ENCODE data around the gene RICTOR.
"Not testable (repeated sequence)": the region's sequence is repeated elsewhere in the genome, so short reads cannot be mapped to it uniquely, and the experiment has no call there.

RICTOR gene

DNA sequence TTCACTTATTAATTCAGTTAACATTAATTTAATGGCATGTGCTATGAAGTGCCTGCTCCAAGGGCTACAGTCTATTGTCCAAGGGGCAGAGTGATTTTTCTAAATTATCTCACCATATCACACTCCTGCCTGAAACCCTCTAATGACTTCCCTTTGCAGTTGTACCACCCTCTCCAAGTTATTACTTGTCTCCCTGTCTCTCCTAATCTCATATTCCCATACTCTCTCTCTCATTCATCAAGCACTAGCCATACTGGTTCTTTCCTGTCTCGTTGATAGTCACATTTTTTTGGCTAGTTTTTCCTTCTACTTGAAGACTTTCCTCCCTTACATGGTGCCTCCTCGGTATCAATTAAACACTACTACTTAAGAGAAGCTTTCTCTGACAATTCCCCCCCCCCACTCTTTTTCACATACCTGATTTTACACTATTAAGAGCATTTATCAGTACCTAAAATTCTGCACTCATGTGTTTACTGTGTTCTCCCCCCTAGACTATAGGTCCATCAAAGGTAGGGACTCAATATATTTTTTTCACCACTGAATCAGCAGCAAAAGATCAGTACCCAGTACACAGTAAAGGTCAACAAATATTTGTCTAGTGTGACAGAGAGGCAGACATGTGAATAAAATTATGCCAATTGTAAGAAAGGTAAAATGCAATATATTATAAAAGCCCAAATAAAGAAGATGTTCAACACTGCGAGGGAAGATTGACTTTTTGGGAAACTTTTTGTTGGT is 19.0 kb downstream of the RICTOR start:
- DNase-seq = no peak

DNA sequence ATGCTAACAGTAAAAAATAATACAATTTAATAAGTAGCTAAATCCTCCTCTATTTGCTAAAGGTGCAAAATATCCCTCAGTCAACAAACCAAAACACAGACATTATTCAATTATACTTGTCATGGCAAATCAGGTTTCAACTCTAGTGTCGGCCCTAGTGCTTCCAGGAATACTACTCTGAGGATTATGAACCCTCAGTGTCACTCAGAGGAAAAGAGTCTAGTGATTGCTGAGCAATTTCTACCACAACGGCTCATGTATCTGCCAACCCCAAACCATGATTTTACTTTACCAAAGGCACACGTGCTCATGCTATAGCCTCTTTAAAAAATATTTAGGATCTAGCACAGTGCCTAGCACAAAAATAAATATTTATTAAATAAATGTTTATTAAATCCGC is 21.0 kb downstream of the RICTOR start:
- DNase-seq = no peak

DNA sequence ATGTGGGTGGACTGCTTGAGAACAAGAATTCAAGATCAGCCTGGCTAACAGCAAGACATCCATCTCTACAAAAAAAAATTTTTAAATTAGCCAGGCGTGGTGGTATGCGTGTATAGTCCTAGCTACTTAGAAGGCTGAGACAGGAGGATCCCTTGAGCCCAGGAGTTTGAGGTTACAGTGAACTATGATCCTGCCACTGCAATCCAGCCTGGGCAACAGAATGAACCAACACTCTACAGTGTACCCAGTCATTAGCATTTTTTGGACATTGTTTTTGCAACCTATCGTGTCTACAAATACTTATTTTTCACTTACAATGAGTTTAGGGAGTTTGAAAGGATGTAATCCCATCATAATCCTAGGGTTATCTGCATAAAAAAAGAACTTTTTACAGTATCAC is 22.1 kb downstream of the RICTOR start:
- DNase-seq = no peak

DNA sequence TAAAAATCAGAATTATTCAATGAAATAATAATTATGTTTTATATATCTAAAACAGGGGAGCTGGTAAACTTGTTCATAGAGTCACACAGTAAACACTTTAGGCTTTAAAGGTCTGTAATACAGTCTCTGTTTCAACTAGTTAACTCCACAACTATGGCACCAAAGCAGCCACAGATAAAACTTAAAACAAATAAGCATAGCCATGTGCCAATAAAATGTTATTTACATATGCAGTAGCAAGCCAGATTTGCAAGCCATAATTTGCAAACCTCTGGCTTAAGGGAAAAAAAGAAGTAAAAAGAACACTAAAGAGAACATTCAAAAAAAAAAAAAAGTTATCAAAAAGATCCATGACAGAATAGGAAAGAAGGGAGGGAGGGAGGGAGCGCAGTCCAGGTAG is 24.9 kb downstream of the RICTOR start:
- DNase-seq = no peak

DNA sequence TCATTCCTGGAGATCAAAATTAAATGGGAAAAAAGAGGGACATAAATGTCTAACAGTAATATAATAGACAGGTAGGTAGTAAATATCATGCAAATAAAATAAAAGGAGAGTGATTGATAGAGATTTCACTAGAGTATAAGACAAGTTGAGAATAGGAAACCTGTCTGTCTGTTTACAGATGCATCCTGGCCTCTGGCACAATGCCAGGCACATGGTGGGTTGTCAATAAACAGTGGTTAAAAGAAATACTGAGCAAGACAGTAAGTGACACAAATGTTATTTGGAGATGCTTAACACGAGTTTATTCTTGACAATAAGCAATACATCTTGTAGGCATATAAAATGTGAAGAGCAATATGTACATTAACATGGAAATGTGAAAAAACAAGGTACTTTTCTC is 33.3 kb downstream of the RICTOR start:
- DNase-seq = no peak

DNA sequence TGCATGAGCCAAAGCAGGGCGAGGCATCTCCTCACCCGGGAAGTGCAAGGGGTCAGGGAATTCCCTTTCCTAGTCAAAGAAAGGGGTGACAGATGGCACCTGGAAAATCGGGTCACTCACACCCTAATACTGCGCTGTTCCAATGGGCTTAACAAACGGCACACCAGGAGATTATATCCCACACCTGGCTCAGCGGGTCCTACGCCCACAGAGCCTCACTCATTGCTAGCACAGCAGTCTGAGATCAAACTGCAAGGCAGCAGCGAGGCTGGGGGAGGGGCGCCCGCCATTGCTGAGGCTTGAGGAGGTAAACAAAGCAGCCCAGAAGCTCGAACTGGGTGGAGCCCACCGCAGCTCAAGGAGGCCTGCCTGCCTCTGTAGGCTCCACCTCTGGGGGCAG is 39.7 kb downstream of the RICTOR start:
- DNase-seq = not testable (repeated sequence)

DNA sequence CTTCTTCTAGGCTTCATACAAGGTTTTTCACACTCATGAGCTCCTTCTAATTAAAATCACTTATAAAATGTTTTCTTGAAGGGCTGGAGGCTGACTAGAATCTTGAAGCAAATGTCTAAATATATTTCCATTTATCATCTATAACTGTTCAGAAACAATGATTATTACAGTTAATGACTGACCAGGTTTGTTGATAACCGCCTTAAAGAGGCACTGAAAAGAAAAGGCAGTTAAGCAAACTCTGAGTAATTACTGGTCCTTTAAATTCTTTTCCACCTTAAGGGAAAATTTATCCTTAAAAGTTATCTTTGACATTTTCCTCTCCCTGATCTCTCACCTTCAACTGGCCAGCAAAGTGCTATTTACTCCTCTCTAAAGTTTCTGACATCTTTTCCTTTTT is 43.2 kb downstream of the RICTOR start:
- DNase-seq = no peak

DNA sequence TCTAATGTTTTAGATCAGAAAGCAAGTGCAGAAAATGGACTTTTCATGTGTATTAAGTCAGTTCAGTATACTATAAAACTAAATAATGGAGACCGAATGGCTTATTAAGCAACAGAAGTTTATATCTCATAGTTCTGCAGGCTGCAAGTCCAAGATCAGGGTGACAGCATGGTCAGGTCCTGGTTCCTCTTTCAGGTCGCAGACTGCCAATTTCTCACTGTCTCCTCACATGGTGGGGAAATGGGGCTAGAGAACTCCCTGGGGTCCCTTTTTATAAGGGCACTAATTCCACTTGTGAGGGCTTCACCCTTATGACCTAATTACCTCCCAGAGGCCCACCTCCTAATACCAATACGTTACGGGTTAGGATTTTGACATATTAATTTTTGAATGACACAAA is 48.7 kb downstream of the RICTOR start:
- peak; percentile 61 for DNase-seq

DNA sequence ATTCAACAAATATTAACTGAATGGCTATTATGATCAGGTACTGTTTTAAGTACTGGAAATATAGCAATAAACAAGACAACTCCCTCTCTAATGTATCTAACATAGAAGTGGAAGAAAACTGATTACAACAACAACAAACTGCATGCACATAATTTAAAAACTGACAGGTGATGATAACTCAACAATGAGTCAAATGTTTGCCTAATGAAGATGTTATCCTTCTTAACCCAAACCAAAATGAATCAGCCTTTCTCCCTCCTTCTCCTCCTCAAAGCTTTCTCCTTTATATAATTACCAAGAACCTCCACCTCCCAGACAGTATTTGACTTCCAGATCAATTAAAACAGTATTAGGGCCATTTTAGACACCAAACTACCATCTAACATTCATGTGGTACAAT is 49.3 kb downstream of the RICTOR start:
- no peak for DNase-seq

DNA sequence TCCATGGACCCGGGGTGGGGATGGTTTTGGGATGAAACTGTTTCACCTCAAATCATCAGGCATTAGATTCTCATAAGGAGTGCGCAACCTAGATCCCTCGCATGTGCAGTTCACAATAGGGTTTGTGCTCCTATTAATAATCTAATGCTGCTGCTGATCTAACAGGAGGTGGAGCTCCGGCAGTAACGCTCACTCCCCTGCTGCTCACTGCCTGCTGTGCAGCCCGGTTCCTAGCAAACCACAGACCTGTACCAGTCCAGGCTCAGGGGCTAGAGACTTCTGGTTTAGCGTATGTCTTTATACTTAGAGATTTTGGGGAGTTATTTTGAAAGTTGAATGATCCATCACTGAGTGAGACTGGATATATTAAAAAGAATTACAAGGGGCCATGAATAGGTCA is 50.2 kb downstream of the RICTOR start:
- no peak for DNase-seq

DNA sequence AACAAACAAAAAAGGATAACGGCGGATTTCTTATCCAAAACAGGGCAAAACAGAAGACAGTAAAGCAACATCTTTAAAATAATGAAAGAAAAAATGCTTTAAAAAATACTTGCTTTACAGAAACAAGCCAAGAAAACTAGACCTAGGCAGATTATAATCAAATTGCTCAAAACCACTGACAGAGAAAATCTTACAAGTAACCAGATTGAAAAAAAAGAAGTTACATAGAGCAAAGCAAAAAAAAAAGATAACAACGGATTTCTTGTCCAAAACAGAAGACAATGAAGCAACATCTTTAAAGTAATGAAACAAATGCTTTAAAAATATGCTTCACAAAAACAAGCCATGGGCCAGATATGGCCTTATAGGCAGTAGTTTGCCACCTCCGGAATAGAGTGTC is 51.1 kb downstream of the RICTOR start:
- DNase-seq = no peak

DNA sequence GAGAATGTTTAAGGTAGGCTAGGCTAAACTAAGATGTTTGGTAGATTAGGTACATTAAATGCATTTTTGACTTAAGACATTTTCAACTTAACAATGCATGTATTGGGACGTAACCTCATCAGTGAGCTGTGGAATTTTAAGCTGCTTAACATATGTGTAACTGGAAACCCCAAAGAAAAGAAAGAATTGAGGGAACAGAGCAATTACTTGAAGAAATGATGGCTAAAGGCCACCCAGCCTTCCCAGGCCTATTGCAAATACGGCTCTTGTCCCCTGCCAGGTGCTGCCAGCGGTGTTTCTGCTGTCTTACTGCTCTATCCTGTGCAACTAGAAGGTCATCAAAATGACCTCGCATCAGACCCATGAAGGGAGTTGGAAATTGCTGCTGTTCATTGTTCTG is 52.0 kb downstream of the RICTOR start:
- DNase-seq = no peak

DNA sequence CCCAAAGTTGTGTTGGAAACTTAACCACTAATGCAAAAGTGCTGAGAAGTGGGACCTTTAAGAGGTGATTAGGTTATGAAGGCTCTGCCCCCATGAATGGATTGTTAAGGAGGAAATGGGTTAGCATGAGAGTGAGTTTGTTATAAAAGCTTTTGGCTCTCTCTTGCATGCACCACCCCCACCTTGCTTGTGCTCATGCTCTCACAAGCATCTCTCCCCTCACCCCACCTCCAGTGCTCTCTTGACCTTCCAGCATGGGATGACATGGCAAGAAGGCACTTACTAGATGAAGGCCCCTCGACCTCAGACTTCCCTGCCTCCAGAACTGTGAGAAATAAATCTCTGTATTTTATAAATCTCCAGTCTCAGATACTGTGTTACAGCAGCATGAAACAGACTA is 52.8 kb downstream of the RICTOR start:
- no peak for DNase-seq

DNA sequence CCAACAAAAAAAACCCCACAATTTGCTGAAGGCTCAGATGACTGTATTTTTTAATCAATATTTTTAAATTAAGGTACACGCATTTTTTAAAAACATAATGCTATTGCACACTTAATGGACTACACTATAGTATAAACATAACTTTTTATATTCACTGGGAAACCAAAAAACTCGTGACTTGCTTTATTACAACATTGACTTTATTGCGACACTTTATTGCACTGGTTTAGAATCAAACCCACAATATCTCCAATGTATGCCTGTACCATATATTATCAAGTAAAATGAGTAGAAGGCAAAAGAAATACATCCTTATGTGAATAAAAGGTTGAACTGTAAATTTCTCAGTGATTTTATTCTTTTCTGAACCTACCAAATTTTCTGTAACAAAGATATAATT is 53.7 kb downstream of the RICTOR start:
- DNase-seq = peak; percentile 47

DNA sequence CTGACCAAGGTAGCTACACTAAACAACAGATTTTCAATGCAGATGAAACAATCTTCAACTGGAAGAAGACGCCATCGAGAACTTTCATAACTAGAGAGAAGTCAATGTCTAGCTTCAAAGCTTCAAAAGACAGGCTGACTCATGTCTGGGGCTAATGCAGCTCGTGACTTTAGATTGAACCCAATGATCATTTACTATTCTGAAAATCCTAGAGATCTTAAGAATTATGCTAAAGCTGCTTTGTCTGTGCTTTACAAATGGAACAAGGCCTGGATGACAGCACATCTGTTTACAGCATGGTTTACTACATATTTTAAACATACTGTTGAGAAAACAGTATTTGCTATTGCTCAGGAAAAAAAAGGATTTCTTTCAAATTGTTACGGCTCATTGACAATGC is 54.9 kb downstream of the RICTOR start:
- DNase-seq = no peak

DNA sequence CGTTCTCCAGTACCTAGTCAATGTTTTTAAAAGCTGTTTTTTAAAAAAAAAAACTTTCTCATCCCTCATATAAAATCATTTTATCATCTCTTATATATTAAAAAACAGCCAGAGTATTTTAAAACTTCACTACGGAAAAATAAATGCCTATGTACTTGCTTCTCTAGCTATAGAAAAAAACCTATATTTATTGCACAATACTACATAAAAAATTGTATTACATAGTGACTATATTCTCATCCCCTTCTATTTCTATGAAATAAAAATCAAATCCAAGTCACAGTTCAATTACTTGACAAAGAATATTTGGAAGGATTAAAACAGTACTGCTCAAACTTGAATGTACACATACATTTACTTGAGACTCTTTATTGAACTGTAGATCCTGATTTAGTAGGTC is 56.7 kb downstream of the RICTOR start:
- no peak for DNase-seq

DNA sequence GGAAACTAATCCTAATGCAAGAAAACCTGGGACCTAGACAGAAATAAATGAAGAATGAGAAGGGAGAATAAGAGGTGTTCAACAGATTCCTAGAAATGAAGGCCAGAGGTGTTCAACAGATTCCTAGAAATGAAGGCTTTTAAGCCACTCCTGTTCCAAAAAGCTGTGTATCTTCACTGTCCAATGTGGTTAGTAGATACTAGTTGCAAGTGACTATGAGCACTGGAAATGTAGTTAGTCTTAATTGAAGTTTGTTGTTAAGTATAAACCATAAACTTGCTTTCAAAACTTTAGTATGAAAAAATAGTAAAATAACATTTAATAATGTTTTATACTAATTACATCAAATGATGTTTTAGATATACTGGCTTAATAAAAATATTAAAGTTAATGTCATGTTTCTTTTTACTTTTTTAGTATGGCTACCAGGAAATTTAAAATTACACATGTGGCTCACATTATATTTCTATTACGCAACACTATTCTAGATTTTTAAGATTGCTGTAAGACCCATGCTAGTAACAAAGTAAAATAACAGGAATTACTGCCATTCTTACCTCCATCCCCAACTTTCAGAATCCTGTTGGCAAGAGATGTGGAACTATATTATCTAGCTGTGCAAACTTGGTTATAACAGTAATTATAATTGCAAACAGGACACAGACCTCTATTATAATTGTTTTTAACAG is 57.5 kb downstream of the RICTOR start:
- no peak for DNase-seq

DNA sequence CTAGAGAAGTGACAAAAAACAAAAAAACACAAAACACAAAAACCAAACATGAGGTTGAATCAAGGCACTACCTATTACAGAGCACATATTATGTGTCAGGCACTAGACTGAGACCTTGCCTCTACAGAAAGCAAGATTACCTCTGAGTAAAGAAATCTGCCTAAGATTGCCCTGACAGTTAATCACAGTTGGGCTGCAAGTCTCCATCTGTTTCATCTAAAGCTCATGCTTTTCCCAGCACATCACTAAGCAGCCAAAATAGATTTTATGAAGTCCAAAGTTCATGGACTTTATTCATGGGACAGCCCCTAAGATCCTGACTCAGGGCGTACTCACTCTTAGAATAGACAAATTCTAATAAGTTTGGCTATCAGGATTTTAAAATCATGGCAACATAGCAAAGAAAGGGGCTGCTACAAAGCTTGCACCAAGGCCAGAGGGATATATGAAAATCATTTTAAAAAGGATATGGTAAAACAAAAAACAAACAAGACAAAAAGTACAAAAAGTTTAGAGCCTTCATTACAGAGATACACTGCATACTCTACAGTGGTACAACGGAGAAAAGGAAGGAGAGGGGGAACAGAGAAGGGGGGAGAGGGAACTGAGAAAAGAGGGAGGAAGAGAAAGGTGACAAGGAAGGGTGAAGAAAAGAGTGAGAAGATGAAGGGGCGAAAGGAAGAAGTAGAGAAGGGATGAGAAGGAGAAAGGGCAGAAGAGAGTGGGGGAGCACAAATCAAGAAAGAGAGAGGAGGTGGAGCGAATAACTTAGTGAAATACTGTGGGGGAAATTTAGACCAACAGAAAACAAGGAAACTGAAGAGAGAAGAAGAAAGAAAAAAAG is 58.2 kb downstream of the RICTOR start:
- peak; percentile 50 for DNase-seq

DNA sequence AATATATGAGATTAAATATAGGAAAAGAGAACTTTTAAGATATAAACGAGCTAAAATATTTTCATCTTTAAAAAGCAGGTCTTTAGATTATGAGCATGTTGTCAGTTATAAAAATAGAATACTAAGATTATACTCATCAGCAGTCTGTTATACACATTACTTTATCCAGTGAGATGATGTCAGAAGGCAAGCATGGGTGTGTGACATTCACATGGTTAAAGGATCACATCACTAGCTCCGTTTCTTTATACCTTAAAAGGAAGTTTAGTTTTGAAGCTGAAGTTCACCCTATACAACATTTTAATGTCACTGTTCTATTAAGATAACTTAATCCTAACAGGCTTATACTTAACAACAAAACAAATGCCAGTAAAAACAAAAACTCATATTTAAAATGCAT is 59.6 kb downstream of the RICTOR start:
- DNase-seq = peak; percentile 77

DNA sequence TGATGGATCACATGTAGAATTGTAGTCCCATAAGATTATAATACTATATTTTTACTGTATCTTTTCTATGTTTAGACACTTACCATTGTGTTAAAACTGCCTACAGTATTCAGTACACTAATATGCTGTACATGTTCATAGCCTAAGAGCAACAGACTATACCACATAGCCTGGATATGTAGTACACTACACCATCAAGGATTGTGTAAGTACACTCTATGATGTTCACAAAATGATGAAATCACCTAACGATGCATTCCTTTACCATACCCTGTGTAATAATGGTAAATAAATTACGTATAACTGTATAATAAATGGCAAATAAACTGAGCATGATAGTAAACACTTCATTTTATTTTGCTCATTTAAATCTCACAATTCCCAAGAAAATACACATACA is 60.3 kb downstream of the RICTOR start:
- DNase-seq = peak; percentile 30

DNA sequence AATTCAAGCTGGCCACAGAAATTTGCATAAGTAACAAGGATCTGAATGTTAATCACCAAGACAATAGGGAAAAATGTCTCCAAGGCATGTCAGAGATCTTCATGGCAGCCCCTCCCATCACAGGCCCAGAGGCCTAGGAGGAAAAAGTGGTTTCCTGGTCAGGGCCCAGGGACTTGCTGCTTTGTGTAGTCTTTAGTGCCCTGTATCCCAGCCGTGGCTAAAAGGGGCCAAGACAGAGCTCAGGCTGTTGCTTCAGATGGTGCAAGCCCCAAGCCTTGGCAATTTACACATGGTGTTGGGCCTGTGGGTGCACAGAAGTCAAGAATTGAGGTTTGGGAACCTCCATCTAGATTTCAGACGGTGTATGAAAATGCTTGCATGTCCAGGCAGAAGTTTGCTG is 63.2 kb downstream of the RICTOR start:
- DNase-seq = not testable (repeated sequence)

DNA sequence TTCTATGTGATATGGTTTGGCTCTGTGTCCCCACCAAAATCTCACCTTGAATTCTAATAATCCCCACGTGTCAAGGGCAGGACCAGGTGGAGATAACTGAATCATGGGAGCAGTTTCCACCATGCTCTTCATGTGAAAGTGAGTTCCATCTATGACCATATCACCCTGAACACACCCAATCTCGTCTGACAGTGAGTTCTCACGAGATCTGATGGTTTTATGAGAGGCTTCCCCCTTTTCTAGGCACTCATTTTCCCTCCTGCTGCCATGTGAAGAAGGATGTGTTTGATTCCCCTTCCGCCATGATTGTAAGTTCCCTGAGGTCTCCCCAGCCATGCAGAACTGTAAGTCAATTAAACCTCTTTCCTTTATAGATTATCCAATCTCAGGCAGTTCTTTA is 64.2 kb downstream of the RICTOR start:
- DNase-seq = no peak

DNA sequence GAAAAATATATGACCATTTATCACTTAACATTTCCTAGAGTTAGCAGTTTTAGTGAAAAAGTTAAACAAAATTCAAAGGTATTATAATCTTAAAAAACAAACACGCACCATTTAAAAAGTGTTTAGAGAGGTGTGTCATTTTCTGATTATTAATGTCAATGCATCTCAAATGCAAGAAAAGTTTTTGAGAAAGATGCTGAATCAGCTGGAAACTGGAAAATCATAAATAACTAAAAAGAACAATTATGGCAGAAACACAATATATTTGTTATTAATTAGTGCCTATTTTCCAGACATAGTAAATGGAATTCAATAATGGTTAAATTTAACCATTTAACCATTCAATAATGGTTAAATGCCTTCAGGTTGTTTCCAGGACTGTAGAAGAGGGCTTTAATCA is 64.9 kb downstream of the RICTOR start:
- no peak for DNase-seq

DNA sequence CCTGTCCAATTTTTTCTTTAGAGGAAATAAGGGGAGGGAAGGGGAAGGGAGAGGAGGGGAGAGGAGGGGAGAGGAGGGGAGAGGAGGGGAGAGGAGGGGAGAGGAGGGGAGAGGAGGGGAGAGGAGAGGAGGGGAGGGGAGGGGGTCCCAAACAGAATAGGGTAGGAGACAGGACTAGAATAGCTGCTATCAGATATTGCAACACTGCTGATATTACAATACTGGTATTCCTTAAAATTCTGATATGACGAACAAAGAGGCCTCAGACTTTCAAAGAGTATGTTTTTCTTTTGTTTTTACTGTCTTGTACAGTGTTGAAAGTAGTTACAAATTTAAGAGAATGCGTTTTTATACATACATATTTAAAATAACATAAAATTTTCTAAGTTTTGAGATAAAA is 67.5 kb downstream of the RICTOR start:
- no peak for DNase-seq

Measured in inflammatory macrophage treated with lipopolysaccharide for 4 hours (primary cell).